HepG2 (cell line): ENCODE results near the gene JAK1.

Experiments
- CBX1 ChIP-seq: IDR thresholded peaks from one replicate; pipeline ENCODE4 v1.6.1; 2016; ENCODE audit warnings: antibody characterized with exemption, low read depth
- EP300 ChIP-seq, 3 experiments: sonication (generic) in 1 of 3; formaldehyde crosslinking in 1 of 3; IDR thresholded peaks; 2 replicates each; pipeline versions ENCODE4 v1.5.1 to v1.6.1; 2011 to 2020; ENCODE audit warnings: low read depth in 2 of 3, low read length in 2 of 3, borderline replicate concordance in 1 of 3, improper control_type of control experiment in 1 of 3, mild to moderate bottlenecking in 1 of 3, missing genetic modification reagents in 1 of 3, moderate library complexity in 1 of 3
- FOSL1 ChIP-seq: sonication (generic); formaldehyde crosslinking; IDR thresholded peaks from 2 replicates; pipeline ENCODE4 v1.9.0; 2021; ENCODE audit warnings: missing genetic modification reagents, borderline replicate concordance

DNA sequence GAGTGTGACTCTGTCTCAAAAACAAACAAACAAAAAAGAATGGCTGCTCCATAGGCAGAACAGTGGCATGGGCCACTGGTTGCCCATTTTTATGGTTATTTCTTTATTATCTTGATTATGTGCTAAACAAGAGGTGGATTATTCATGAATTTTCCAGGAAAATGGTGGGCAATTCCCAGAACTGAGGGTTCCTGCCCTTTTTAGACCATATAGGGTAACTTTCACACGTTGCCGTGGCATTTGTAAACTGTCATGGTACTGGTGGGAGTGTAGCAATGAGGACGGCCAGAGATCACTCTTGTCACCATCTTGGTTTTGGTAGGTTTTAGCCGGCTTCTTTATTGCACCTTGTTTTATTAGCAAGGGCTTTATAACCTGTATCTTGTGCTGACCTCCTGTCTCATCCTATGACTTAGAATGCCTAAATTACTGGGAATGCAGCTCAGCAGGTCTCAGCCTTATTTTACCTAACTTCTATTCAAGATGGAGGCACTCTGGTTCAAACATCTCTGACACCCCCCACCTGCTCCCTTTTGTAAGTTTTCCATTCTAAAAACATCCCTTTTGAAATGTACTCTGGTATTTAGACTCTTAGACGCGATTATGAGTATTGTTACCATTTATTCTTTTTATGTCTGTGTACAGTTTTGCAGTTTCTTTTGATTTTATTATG, 164.4 kb downstream of the JAK1 start:
- TF ChIP-seq FOSL1 (CRISPR knock-in tag) (no peak), CBX1 (no peak), EP300 (IDR thresholded peaks at IDR 0.05; ENCODE audit: low read depth in 2 of 2, low read length in 2 of 2) (no peak), EP300 (CRISPR knock-in tag; IDR thresholded peaks at IDR 0.05; ENCODE audit: borderline replicate concordance) (no peak)
